ENCODE measurements around the gene GOLGA8K.
"Not testable (repeated sequence)": the region's sequence is repeated elsewhere in the genome, so short reads cannot be mapped to it uniquely, and the experiment has no call there.

GOLGA8K gene
- total RNA-seq, result 0 to 1.3 (median 0.38) reads per million in 17 experiments

GRCh38 chr15:32403192-32403591 lies at the start of gene GOLGA8K:
Gene GOLGA8K (minus strand): TSS chr15:32403292. CDS start chr15:32403194, 98 bp downstream.
- not testable (repeated sequence) for DNase-seq

GRCh38 chr15:32440445-32440977 lies 37.4 kb upstream of the GOLGA8K start:
- DNase-seq, result not testable (repeated sequence)

- DNase-seq, result not testable (repeated sequence)
Measured at GRCh38 chr15:32434102-32434963, 31.2 kb upstream of the GOLGA8K start.

- not testable (repeated sequence) for DNase-seq
Measured at GRCh38 chr15:32427635-32428034, 24.5 kb upstream of the GOLGA8K start.

- DNase-seq, result peak; percentile 0 to 40 (median 0)
Measured at GRCh38 chr15:32426511-32426910, 23.4 kb upstream of the GOLGA8K start.

- DNase-seq, result not testable (repeated sequence)
Measured at GRCh38 chr15:32407903-32408302, 4.8 kb upstream of the GOLGA8K start.

GRCh38 chr15:32396522-32396921 lies 6.6 kb downstream of the GOLGA8K start:
- not testable (repeated sequence) for DNase-seq

GRCh38 chr15:32394745-32395144 lies 8.3 kb downstream of the GOLGA8K start:
- DNase-seq, result not testable (repeated sequence)

- DNase-seq, result not testable (repeated sequence)
Measured at GRCh38 chr15:32388050-32388648, 14.9 kb downstream of the GOLGA8K start.

GRCh38 chr15:32385823-32386495 lies 17.1 kb downstream of the GOLGA8K start:
- not testable (repeated sequence) for DNase-seq

GRCh38 chr15:32374185-32374584 lies 28.9 kb downstream of the GOLGA8K start:
- not testable (repeated sequence) for DNase-seq

- not testable (repeated sequence) for DNase-seq
Measured at GRCh38 chr15:32373707-32374106, 29.4 kb downstream of the GOLGA8K start.

GRCh38 chr15:32372075-32372474 lies 31.0 kb downstream of the GOLGA8K start:
- not testable (repeated sequence) for DNase-seq

- DNase-seq, result not testable (repeated sequence)
Measured at GRCh38 chr15:32370526-32370925, 32.6 kb downstream of the GOLGA8K start.

- DNase-seq, result not testable (repeated sequence)
Measured at GRCh38 chr15:32370064-32370463, 33.0 kb downstream of the GOLGA8K start.

- DNase-seq, result not testable (repeated sequence)
Measured at GRCh38 chr15:32366492-32366891, 36.6 kb downstream of the GOLGA8K start.

- DNase-seq, result not testable (repeated sequence)
Measured at GRCh38 chr15:32365955-32366354, 37.1 kb downstream of the GOLGA8K start.

- not testable (repeated sequence) for DNase-seq
Measured at GRCh38 chr15:32364944-32365343, 38.1 kb downstream of the GOLGA8K start.

- DNase-seq, result not testable (repeated sequence)
Measured at GRCh38 chr15:32363449-32363848, 39.6 kb downstream of the GOLGA8K start.

GRCh38 chr15:32361662-32362061 lies 41.4 kb downstream of the GOLGA8K start:
- not testable (repeated sequence) for DNase-seq

GRCh38 chr15:32358462-32358861 lies 44.6 kb downstream of the GOLGA8K start:
- not testable (repeated sequence) for DNase-seq

- DNase-seq, result not testable (repeated sequence)
Measured at GRCh38 chr15:32356909-32357308, 46.2 kb downstream of the GOLGA8K start.

- not testable (repeated sequence) for DNase-seq
Measured at GRCh38 chr15:32352748-32353147, 50.3 kb downstream of the GOLGA8K start.
